ENCODE results near the gene SPTBN5.

The SPTBN5 gene

GRCh38 chr15:41861736-41862356, 32.0 kb downstream of the SPTBN5 start:
- H3K36me3 ChIP-seq (ENCODE audit: control insufficient read depth, insufficient read depth, low read length) = no peaks in the 10 kb centered on the region
- no peaks in the 10 kb centered on the region for H3K27me3 ChIP-seq (ENCODE audit: control insufficient read depth, insufficient read depth, low read length)
- no peak overlapping the region for H3K27ac ChIP-seq (ENCODE audit: low read depth, low read length)
- H3K4me1 ChIP-seq (ENCODE audit: control insufficient read depth, insufficient read depth, low read length) = peaks cover 5% of the 10 kb centered on the region; the same call in 1 of the 2 replicates
- no peak overlapping the region for H3K4me3 ChIP-seq (ENCODE audit: low read depth, low read length)
- H3K9me3 ChIP-seq (ENCODE audit: control insufficient read depth, insufficient read depth, low read length) = no peaks in the 10 kb centered on the region
- H3K9ac ChIP-seq (ENCODE audit: low read depth, low read length) = no peak overlapping the region

GRCh38 chr15:41860049-41860828, 33.6 kb downstream of the SPTBN5 start:
- no peaks in the 10 kb centered on the region for H3K36me3 ChIP-seq (ENCODE audit: control insufficient read depth, insufficient read depth, low read length)
- no peak overlapping the region for H3K9ac ChIP-seq (ENCODE audit: low read depth, low read length)
- no peak overlapping the region for H3K27ac ChIP-seq (ENCODE audit: low read depth, low read length)
- no peak overlapping the region for H3K4me3 ChIP-seq (ENCODE audit: low read depth, low read length)
- H3K4me1 ChIP-seq (ENCODE audit: control insufficient read depth, insufficient read depth, low read length) = peaks cover 11% of the 10 kb centered on the region; the same call in 1 of the 2 replicates
- H3K9me3 ChIP-seq (ENCODE audit: control insufficient read depth, insufficient read depth, low read length) = no peaks in the 10 kb centered on the region
- H3K27me3 ChIP-seq (ENCODE audit: control insufficient read depth, insufficient read depth, low read length) = no peaks in the 10 kb centered on the region

DNA sequence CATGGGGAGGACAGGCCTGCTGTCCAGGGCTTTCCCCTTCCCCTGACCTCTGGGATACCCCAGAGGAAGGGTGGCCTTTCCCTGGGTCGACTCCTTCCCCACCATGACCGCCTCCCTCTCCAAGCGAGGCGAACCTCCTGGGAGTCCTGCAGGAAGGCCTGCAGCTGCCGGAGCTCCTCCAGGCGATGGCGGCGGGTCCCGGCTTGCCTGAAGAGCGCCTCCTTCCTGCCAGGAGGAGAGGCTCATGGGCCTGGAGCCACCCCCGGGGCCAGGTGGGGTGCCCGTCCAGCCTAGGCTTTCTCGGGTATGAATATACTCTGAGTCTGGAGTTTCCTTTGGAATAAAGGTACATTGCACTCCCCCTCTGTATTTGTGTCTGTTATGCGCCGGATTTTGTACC, 35.1 kb downstream of the SPTBN5 start:
- Histone ChIP-seq H3K27ac (ENCODE audit: low read depth, low read length) (no peak overlapping the region), H3K27me3 (ENCODE audit: control insufficient read depth, insufficient read depth, low read length) (no peaks in the 10 kb centered on the region), H3K4me3 (ENCODE audit: low read depth, low read length) (no peak overlapping the region), H3K36me3 (ENCODE audit: control insufficient read depth, insufficient read depth, low read length) (no peaks in the 10 kb centered on the region), H3K4me1 (ENCODE audit: control insufficient read depth, insufficient read depth, low read length) (peaks cover 11% of the 10 kb centered on the region; the same call in 1 of the 2 replicates), H3K9me3 (ENCODE audit: control insufficient read depth, insufficient read depth, low read length) (no peaks in the 10 kb centered on the region), H3K9ac (ENCODE audit: low read depth, low read length) (no peak overlapping the region)

GRCh38 chr15:41857316-41857715, 36.5 kb downstream of the SPTBN5 start:
- Histone ChIP-seq H3K4me3 (ENCODE audit: low read depth, low read length) (no peak overlapping the region), H3K36me3 (ENCODE audit: control insufficient read depth, insufficient read depth, low read length) (no peaks in the 10 kb centered on the region), H3K9me3 (ENCODE audit: control insufficient read depth, insufficient read depth, low read length) (no peaks in the 10 kb centered on the region), H3K27me3 (ENCODE audit: control insufficient read depth, insufficient read depth, low read length) (no peaks in the 10 kb centered on the region), H3K9ac (ENCODE audit: low read depth, low read length) (no peak overlapping the region), H3K4me1 (ENCODE audit: control insufficient read depth, insufficient read depth, low read length) (peaks cover 6% of the 10 kb centered on the region; the same call in 1 of the 2 replicates), H3K27ac (ENCODE audit: low read depth, low read length) (no peak overlapping the region)

GRCh38 chr15:41856716-41857115, 37.1 kb downstream of the SPTBN5 start:
- Histone ChIP-seq H3K9ac (ENCODE audit: low read depth, low read length) (no peak overlapping the region), H3K4me3 (ENCODE audit: low read depth, low read length) (no peak overlapping the region), H3K27ac (ENCODE audit: low read depth, low read length) (no peak overlapping the region), H3K27me3 (ENCODE audit: control insufficient read depth, insufficient read depth, low read length) (no peaks in the 10 kb centered on the region), H3K36me3 (ENCODE audit: control insufficient read depth, insufficient read depth, low read length) (no peaks in the 10 kb centered on the region), H3K4me1 (ENCODE audit: control insufficient read depth, insufficient read depth, low read length) (0 out of 2 replicates have a peak, but pooled peaks cover 6% of the 10 kb centered on the region), H3K9me3 (ENCODE audit: control insufficient read depth, insufficient read depth, low read length) (no peaks in the 10 kb centered on the region)

DNA sequence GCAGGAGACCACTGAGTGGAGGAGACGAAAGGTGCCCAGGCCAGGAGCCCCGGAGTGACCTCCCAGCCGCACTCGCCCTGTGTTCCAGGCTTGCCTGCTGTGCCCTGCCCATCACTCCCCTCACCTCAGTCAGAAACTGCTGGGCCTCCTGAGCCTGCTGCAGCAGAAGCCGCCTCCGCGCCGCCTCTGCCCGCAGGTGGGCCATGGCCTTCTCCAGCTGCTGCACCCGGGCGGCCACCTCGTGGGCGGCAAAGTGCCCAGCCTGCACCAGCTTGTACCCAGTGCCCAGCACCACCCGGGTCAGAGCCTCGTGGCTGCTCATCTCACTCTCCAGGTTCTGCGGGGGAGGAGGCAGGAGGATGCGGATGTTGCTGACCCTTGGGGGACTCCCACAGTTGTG, 37.6 kb downstream of the SPTBN5 start:
- no peaks in the 10 kb centered on the region for H3K36me3 ChIP-seq (ENCODE audit: control insufficient read depth, insufficient read depth, low read length)
- H3K4me3 ChIP-seq (ENCODE audit: low read depth, low read length) = no peak overlapping the region
- no peaks in the 10 kb centered on the region for H3K9me3 ChIP-seq (ENCODE audit: control insufficient read depth, insufficient read depth, low read length)
- no peak overlapping the region for H3K9ac ChIP-seq (ENCODE audit: low read depth, low read length)
- no peak overlapping the region for H3K27ac ChIP-seq (ENCODE audit: low read depth, low read length)
- no peaks in the 10 kb centered on the region for H3K27me3 ChIP-seq (ENCODE audit: control insufficient read depth, insufficient read depth, low read length)
- H3K4me1 ChIP-seq (ENCODE audit: control insufficient read depth, insufficient read depth, low read length) = 0 out of 2 replicates have a peak, but pooled peaks cover 6% of the 10 kb centered on the region

DNA sequence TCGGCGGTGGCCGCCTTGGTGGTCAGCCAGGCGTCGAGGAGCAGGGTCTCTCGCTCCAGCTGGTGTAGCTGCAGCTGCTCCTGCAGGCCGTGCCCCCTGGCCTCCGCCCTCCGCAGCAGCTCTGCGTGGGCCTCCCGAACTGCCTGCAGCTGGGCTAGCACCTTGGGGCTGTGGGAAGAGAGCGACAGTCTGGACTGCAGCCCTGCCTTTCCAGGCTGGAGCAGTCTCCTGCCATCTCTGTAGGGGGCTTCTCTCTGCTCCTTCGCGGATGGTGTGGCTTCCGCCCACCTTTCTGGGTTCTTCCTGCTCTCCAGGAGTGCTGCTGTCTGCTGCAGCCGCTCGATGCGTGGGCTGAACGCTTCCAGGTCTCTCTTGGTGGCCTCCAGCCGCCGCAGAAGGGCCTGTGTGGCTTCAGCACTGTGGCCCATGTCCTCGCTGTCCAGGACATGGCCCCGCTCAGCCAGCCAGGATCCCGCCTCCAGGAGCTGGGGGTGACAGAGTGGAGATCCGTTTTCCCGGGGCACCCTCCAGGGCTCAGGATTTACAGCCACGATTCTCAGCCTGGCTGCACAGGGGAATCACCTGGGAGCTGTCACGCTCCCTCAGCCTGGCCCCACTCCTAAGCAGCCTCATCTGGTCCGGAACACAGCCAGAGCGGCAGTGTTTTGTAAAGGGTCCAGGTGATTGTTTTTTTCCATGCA, 38.4 kb downstream of the SPTBN5 start:
- 0 out of 2 replicates have a peak, but pooled peaks cover 6% of the 10 kb centered on the region for H3K4me1 ChIP-seq (ENCODE audit: control insufficient read depth, insufficient read depth, low read length)
- no peak overlapping the region for H3K27ac ChIP-seq (ENCODE audit: low read depth, low read length)
- no peak overlapping the region for H3K9ac ChIP-seq (ENCODE audit: low read depth, low read length)
- no peaks in the 10 kb centered on the region for H3K9me3 ChIP-seq (ENCODE audit: control insufficient read depth, insufficient read depth, low read length)
- H3K4me3 ChIP-seq (ENCODE audit: low read depth, low read length) = no peak overlapping the region
- H3K27me3 ChIP-seq (ENCODE audit: control insufficient read depth, insufficient read depth, low read length) = no peaks in the 10 kb centered on the region
- H3K36me3 ChIP-seq (ENCODE audit: control insufficient read depth, insufficient read depth, low read length) = no peaks in the 10 kb centered on the region

DNA sequence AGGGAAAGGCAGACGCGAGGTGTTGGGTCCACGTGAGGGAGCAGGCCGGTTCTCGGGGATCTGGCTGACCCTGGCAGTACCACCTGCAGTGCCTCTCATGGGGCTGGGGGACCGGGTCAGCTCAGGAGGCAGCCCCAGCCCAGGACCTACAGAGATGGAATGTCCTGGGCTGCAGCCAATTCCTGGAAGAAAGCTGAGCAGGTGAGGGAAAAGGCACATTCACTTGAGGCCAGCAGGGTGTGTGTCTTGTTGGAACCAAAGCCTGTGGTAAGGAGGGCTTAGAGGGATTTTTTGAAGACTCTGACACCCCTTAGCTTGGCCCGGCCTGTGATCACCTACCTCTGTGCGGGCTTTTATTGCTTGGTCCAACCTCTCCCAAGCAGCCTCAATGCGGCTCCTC, 39.4 kb downstream of the SPTBN5 start:
- Histone ChIP-seq H3K27ac (ENCODE audit: low read depth, low read length) (no peak overlapping the region), H3K9ac (ENCODE audit: low read depth, low read length) (no peak overlapping the region), H3K27me3 (ENCODE audit: control insufficient read depth, insufficient read depth, low read length) (no peaks in the 10 kb centered on the region), H3K9me3 (ENCODE audit: control insufficient read depth, insufficient read depth, low read length) (no peaks in the 10 kb centered on the region), H3K4me1 (ENCODE audit: control insufficient read depth, insufficient read depth, low read length) (0 out of 2 replicates have a peak, but pooled peaks cover 6% of the 10 kb centered on the region), H3K4me3 (ENCODE audit: low read depth, low read length) (no peak overlapping the region), H3K36me3 (ENCODE audit: control insufficient read depth, insufficient read depth, low read length) (no peaks in the 10 kb centered on the region)

DNA sequence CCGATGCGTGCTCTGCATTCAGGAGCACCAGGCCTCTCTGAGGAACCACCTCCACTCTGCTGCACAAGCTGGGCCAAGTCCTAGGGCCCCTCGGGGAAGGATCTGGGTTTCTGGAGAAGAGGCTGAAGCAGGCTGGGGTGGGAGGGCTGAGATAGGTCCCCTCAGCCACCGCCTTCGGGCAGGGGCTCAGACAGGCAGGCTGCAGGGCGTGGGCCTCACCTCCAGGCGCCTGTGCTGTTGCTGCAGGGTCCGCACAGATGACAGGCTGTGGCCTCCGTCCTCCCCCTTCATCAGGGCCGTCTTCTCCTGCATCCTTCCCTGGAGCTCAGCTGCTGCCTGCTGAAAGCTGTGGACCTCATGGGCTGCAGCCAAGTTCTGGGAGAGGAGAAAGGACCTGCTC, 40.0 kb downstream of the SPTBN5 start:
- Histone ChIP-seq H3K27ac (ENCODE audit: low read depth, low read length) (no peak overlapping the region), H3K36me3 (ENCODE audit: control insufficient read depth, insufficient read depth, low read length) (no peaks in the 10 kb centered on the region), H3K9ac (ENCODE audit: low read depth, low read length) (no peak overlapping the region), H3K4me1 (ENCODE audit: control insufficient read depth, insufficient read depth, low read length) (0 out of 2 replicates have a peak, but pooled peaks cover 6% of the 10 kb centered on the region), H3K9me3 (ENCODE audit: control insufficient read depth, insufficient read depth, low read length) (no peaks in the 10 kb centered on the region), H3K4me3 (ENCODE audit: low read depth, low read length) (no peak overlapping the region), H3K27me3 (ENCODE audit: control insufficient read depth, insufficient read depth, low read length) (no peaks in the 10 kb centered on the region)

GRCh38 chr15:41852736-41853590, 40.9 kb downstream of the SPTBN5 start:
- H3K27me3 ChIP-seq (ENCODE audit: control insufficient read depth, insufficient read depth, low read length) = no peaks in the 10 kb centered on the region

More at GRCh38 chr15:41852736-41853590, 40.9 kb downstream of the SPTBN5 start:
- H3K27ac ChIP-seq (ENCODE audit: low read depth, low read length) = no peak overlapping the region
- H3K36me3 ChIP-seq (ENCODE audit: control insufficient read depth, insufficient read depth, low read length) = peaks cover 8% of the 10 kb centered on the region
- H3K9me3 ChIP-seq (ENCODE audit: control insufficient read depth, insufficient read depth, low read length) = no peaks in the 10 kb centered on the region
- no peak overlapping the region for H3K4me3 ChIP-seq (ENCODE audit: low read depth, low read length)
- H3K4me1 ChIP-seq (ENCODE audit: control insufficient read depth, insufficient read depth, low read length) = 0 out of 2 replicates have a peak, but pooled peaks cover 6% of the 10 kb centered on the region
- H3K9ac ChIP-seq (ENCODE audit: low read depth, low read length) = no peak overlapping the region

Measured in HUES48 (cell line).